NCI-H2029 (cell line): ENCODE data around the gene AMZ1.
A peak's percentile ranks its signal among the peaks of the same experiment; 100 is the strongest.
"Not testable (repeated sequence)": the region's sequence is repeated elsewhere in the genome, so short reads cannot be mapped to it uniquely, and the experiment has no call there.

ENCODE experiments used
- DNase-seq: peaks from one replicate; lab custom pipeline; 2025; lab: John Stamatoyannopoulos, UW

The AMZ1 gene

DNA sequence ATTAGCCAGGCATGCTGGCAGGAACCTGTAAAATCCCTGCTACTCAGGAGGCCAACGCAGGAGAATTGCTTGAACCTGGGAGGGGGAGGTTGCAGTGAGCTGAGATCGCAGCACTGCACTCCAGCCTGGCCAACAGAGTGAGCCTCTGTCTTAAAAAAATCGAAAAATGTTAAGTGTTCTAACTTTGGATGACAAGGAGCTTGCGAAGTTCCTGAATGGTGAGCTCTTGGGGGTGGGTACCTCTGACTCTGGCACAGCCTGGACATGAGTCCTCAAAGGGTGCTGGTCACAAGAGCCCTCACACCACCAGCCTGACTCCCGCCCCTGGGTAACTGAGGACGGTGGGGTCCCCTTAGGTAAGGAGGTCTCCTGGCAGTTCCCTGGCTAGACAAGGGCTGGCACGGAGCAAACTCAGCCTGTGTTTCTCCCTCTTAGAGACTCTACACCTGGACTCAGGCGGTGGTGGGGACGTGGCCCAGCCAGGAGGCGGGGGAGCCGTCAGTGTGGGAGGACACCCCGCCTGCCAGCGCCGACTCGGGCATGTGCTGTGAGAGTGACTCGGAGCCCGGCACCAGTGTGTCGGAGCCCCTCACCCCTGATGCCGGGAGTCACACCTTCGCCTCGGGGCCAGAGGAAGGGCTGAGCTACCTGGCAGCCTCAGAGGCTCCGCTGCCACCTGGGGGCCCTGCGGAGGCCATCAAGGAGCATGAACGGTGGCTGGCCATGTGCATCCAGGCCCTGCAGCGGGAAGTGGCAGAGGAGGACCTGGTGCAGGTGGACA, 24.1 kb downstream of the AMZ1 start:
- no peak for DNase-seq

DNA sequence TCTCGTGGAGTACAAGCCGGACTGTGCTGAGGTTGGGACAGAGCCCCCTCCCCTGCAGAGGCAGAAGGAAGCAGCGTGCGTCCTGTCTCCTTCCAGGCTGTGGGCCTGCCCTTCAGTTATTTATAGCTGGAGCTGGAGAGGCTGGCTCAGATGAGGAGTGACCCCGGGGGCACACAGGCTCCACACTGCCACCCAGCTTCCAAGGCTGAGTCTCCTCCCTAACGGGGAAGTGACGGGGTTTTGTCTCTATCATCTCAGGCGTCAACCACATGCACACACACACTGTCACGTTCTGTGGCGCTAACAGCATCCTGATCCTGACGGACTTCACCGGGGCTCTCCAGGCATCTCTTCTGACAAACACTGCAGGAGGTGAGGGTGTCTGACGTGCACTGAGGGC, 25.4 kb downstream of the AMZ1 start:
- DNase-seq, result no peak

DNA sequence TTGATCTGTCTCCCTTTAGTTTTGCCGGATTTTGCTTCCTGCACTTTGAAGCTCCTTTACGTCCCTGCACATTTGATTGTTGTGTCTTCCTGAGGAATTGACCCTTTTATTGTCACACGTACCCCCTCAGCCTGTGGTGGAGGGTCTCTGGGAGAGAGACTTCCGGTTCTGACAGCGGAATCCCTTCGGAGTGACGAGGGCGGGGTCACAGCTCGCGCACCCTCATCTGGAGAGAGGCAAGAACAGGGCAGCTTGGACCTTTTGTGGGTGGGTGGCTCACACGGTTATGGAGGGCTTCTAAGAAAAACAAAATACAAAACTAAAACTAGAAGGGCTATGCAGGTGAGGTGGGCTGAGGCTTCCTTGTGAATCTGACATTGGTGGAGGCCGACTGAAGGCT, 26.0 kb downstream of the AMZ1 start:
- DNase-seq, result no peak

DNA sequence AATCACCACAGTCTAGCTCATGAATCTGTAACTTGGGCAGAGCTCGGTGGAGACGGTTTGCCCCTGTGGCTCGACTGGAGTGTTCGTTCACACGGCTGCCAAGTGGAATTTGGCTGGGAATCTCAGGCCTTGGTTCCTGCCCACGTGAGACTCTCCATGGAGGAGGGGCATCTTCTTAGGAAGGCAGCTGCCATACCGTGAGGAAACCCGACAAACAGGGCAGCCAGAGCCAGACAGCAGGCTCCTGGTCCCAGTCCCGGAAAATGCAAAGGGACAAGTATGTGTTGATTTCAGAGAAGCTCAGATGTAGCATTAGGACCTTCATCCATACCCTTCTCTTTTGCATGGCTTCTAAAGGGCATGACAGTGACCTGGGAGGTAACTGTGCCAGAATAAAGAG, 26.6 kb downstream of the AMZ1 start:
- no peak for DNase-seq

DNA sequence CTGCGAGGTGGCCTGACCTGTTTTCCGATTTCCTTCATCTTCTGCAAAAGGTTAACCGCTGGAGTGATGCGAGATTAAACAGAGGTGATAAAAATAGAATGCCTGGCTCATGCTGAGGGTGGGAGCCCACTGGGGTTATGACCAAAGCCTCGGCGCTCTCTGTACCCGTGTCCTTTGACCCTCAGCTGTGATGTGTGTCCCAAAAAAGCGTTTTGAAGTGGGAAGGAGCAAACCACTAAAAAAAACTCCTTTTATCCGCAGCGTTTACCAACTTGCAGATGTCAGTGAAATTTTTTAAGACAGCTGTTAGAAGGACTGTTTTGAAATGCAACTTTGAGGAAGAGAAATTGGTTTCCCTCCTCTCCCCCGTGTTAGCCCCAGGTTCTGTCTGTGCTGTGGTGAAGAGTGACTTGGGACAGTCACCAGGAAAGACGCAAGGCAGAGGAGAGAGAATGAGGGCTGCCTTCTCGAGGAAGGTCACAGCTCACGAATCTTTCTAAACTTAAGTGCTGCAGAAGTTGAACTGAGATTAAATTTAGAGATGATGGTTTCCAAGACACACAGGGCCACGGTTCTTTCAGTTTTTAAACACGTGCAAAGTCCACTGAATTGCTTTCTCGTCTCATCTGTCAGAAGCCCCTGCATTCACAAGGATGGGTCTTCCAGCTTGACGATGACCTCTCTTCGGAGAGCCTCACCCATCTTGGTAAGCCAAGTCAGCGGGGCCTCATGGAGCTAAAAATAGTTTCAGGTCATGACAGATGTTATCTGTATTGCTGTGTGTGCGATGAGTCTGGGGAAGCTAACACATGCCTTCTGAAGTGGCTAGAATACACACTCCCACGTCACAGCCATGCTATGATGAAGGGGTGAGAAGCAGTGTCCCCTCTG, 27.6 kb downstream of the AMZ1 start:
- no peak for DNase-seq

DNA sequence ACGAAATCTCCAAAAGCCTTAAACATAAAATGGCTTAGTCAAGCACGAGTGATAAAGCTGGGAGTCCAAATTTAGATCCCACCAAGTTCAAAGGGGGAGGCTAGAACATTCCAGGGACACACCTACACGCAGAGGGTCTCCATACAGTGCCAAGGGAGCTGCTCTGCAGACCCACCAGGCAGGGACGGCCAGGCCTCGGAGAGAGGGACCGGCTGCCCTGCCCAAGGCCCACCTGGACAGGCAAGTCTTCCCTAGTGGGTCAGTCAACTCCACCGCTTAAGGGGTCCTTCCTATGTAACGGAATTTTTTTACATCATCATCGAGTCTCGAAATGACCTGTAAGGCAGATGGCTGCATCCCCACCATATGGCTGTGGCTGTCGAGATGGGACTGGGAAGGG, 28.5 kb downstream of the AMZ1 start:
- no peak for DNase-seq

DNA sequence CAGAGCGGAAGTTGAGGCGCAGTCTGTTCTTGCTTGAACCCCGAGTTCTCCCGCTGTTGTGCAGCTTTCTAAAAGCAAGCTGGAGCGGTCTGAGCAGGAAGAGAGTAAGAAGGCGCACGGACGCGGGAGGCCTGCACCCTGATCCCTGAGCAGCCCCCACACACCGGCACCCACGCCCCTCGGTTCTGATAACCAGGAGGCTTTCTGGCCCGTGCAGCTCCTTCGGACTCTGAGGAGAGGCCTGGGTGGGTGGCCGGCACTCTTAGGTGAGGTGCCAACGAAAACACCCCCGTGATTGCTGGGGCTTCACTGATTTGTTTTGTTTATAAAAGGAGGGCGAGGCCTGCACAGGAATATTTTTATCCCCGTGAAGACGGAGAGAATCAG, 28.9 kb downstream of the AMZ1 start:
- DNase-seq, result no peak

DNA sequence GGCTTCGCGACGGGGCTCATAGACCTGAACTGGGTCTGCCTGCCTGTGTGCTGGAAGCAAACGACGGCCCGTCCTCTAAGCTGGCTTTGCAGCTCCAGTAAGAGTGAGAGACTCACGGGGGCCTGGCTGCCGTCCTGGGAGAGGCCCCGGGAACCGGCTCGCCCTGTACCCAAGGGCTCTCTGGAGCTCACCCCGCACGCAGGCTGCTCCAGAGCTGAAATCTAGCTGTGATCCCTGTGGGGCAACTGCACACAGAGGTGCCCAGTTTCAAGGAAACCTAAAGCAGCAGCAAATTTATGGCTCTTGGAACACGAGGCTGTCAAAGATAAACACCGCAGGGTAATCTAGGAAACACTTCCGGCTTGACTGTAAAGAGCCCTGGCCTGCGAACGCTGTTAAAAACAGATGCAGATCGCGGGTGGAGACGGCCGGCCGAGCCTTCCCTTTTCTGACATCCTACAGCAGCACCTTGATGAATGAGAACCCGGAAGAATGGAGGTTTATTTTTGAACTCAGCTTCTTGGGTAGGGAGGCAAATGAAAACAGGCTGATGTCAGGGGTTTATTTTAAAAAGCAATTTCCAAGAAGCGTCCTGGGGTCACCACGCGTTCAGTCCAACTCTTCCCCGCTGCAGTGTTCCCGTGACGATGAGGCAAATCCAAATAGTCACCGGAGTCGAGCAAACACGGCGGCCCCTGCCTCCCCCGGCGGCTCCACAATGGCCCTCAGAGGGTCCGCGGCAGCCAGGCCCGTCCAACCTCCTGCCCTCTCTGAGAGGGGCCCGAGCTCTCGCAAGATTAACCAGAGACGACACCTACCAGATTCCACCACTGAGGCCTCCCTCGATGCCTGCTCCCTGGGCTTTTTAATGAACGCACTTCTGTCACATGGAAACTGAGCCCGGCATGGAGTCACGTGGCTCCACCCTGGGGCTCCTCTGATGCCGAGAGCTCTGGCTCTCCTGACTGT, 29.6 kb downstream of the AMZ1 start:
- DNase-seq, result peak; percentile 64

DNA sequence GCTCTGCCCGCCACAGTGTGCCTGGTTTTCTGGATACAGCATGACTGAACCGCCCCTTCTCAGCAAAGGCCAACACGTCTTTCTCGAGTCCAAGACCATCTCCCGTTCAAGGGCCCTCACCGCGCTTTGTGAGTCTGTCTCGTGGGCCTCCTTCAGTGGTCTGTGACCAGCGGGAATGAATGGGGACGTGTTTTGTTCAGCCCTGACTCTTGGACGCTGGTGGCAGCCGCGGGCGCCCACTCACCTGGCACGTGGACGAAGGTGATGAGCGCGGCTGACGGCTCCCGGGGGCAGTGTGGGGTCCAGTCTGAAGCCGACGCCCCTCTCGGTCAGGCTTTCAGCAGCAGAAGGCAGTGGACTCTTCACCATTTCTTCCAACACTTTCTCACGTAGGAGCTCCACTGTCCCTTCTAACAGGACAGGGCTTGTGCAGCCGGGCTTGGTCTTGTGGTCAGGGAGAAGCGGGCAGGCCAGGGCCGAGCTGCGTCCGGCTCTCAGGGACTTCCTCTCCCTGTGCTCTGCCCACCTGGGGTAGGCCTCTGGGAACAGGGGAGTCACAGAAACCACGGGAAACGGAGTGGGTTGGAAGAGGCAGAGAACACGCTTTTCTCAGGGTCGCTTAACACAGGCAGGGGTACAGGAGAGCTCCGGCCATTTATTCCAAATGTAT, 30.4 kb downstream of the AMZ1 start:
- no peak for DNase-seq

DNA sequence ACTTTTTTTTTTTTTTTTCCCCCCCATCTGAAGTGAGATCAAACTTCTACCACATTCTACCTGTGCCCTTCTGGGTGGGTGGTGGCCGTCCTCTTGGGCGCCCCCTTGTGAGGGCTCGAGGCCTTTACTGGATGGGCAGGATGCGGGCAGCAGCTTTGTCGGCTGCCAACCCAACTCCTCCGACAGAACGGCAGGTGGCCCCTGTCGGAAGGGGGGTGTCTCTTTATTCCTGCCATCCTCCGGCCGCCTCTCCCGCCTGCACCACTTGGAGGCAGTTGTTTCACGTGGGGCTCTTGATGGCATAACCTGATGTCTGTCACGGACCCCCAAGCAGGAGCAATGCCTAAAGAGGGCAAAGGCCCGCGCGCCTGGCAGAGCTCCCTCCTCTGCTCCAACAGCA, 31.0 kb downstream of the AMZ1 start:
- no peak for DNase-seq

DNA sequence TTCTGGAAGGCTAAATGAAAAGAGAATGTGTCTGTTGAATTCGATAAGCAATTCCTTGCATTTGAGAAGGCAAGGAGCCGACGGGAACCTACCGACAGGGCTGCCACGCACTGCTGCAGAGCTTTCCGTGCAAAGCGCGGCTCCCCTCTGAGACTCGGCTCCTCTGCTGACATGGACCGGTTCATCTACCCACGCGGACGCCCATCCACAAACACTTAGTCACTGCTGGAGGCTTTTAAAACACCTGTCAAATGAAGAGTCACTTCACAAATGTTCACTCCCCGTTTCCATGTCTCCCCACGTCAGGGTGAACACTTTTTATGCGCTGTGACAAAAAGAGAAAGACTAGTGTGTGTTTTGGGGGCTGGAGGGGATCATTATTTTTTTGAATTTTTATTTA, 32.0 kb downstream of the AMZ1 start:
- DNase-seq, result no peak

DNA sequence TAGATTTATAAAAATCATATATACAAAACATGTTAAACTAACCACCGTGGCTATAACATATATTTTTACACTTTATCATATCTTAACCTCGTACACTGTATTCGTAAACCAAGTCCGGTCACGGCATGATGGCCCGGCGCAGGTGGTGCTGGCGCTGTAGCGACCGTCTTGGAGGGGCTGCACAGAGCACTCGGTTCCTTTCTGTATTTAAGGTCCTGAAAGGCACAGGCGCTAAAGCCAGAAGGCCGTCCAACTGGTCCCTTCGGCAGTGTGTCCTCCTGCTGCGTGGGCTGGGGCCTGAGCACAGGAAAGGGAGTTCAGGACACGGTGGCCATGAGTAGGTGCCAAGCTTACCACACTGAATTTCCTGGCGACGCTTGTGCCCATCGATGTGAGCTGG, 33.8 kb downstream of the AMZ1 start:
- no peak for DNase-seq

DNA sequence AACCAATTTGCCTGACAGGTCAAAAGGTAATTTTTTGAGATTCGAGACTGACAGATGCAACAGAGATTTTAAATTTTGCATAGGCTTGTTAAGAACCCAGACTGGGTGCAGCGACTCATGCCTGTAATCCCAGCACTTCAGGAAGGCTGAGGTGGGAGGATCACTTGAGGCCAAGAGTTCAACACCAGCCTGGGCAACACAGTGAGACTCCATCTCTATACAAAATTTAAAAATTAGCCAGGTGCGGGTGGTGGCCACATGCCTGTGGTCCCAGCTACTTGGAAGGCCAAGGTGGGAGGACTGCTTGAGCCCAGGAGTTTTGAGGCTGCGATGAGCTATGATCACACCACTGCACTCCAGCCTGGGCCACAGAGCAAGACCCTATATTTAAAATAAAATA, 34.6 kb downstream of the AMZ1 start:
- no peak for DNase-seq

DNA sequence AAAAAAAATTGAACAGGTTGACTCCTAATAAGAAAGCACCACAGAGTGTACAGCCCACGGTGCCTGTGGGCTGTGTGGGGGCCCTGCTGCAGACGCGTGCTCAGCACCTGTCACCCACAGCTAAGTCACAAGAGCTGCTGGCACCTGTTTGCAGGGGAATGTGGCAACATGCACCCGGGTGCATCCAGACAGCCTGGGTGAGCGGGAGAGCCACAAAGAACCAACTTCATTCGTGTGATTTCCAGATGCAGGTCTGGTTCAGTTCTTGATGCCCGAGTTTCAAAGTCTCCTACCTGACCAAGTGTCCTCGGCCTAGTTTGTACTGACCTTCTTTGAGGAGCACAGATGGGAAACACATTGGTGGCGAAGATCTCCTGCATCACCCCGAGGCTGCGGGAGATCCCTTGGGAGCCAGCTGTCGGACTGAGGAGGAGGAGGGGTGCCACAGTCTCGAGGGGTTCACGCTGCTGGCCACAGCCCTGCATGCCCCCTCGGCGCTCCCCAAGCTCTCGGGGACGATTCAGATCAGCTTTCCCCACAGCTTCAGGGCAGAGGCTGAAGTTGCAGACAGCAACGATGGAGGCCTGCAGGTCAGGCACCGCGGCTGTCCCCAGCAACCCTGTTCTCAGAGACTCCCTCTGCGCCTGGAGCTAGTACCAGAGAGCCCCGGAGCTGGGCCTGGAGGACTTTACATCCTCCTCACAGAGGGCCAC, 35.3 kb downstream of the AMZ1 start:
- DNase-seq, result no peak

DNA sequence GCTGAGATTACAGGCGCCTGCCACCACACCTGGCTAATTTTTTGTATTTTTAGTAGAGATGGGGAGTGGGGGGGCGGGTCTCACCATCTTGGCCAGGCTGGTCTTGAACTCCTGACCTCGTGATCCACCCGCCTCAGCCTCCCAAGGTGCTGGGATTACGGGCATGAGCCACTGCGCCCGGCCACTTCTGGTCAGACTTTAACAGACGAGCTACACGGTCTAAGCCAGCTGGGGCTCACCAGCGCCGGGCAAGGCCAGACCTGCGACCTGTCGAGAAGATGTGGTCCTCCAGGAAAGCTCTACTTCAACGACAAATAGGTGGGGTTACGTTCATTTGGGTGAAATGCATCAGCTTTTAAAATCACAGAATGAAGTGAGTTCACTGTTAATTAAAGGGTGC, 36.0 kb downstream of the AMZ1 start:
- DNase-seq, result not testable (repeated sequence)

DNA sequence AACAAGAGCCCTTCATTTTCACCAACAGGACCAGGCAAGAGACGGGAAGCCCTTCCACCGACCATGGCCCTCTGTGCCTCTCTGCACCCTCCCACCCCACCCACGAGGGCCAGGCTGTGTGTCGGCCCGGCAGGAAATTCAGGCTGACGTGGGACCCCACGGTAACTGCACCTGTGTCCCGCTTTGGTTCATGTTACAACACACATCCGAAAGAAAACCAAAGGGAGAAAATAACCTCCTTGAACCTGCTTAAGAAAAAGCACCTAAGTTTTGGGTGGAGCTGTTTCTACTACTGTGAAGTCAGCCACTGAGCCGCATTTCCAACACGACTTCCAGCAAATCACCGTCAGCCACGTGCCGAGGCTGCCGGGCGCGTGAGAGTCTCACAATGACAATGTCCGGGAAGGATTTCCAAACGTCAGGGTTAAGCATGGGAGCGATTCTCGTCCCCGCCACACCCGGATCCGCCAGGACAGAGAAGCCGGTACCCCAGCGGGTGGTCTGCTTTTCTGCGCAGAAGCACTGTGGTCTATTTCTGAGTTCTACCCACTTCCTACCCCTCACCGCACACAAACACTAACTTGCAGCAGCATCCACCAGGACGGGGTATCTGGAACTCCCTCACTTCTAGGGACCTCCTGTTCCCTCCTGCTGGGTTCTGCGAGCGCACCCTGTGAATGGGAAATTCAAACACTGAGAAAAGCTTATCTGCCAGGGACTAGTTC, 36.6 kb downstream of the AMZ1 start:
- no peak for DNase-seq

DNA sequence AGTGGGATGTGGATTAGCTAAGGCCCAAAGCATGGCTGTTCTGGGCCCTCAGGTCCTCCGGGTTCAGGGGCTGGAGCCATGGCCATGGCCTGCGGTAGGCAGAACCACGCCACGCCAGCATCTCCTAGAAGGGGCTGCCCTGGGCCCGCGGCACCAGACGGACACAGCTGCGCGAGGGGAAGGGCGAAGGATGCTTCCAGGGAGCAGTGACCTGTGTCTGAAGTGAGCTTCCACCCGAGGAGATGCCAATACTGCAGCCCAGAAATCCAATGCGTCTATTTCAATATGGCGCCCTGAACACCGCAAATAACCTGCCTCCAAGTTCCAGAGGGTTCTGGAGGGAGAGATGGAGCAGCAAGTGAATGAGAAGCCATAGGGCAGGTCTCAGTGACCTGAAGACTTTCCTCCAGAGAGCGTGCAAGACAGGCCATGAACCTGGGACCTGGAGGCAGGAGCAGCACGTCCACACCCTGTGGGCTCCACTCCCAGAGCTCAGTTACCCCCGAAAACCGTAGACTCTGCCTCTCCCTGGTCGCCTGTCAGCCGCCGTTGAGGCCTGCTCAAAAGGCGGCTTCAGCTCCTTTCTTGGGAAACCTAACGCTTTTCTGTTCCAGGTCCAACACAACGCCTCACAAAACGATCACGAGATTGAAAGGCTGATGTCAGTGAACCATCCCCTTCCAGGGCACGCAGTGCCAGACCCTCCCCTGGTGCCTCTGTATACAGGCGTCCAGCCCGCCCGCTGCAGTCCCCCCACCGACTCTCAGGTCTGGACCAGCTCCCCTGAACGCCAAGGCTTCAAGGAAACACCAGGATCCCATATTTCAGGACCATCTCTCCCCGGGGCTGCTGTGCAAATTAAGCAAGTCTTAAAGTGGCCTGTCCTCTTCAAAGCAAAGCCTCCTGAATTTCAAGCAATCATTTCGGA, 37.4 kb downstream of the AMZ1 start:
- DNase-seq, result no peak

DNA sequence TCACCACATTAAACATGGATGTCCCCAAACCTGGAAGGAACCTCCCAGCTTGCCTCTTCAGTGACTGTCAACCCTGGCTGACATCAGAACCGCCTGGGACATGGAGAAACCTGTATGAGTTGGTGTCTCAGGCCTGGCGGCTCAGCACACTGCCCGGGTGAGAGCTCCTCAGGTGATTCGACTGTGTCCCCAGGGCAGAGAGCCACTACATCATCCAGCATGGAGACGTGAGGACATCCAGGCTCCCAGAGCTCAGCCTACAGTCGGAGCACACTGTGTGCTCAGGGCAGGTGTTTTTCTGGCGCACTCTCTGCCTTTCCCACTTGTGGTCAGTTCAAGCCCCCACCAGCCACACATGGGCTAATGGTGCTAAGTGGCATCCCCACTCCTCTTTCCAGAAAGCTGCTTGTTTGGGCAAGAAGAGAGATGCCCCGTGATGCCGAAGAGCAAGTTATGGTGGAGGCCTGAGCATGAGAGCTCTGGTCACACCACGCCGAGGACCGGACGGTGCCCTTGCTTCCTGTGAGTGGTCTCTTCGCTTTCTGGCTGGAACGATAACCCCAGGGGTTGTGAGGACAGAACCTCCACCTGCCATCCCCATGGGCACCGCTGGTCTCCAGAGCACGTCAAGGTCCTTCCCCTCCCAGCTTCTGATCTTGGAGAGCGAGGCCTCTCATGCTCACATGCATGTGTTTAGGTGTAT, 38.5 kb downstream of the AMZ1 start:
- no peak for DNase-seq

DNA sequence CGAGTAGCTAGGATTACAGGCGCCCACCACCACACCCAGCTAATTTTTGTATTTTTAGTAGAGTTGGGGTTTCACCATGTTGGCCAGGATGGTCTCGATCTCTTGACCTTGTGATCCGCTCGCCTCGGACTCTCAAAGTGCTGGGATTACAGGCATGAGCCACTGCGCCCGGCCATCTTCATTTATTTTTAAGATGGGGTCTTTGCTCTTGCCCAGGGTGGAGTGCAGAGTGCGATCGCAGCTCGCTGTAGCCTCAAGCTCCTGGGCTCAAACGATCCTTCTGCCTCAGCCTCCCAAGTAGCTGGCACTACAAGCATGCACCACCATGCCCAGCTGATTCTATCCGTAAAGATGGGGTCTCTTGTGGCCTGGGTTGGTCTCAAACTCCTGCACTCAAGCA, 39.2 kb downstream of the AMZ1 start:
- DNase-seq, result not testable (repeated sequence)
